ENCODE results near the gene ADAMTS17.
"Not testable (repeated sequence)": the region's sequence is repeated elsewhere in the genome, so short reads cannot be mapped to it uniquely, and the experiment has no call there.

The ADAMTS17 gene

GRCh38 chr15:100339999-100340398 is 1.8 kb downstream of the ADAMTS17 start:
- DNase-seq: no peak

GRCh38 chr15:100339451-100339850 is 2.3 kb downstream of the ADAMTS17 start:
- not testable (repeated sequence) for DNase-seq

- DNase-seq: no peak
Observed at GRCh38 chr15:100338971-100339444, 2.8 kb downstream of the ADAMTS17 start.

- DNase-seq: no peak
Observed at GRCh38 chr15:100338247-100338646, 3.5 kb downstream of the ADAMTS17 start.

- DNase-seq: no peak
Observed at GRCh38 chr15:100337096-100338044, 4.4 kb downstream of the ADAMTS17 start.

GRCh38 chr15:100336061-100336460 is 5.7 kb downstream of the ADAMTS17 start:
- DNase-seq: no peak

- no peak for DNase-seq
Observed at GRCh38 chr15:100335335-100335999, 6.3 kb downstream of the ADAMTS17 start.

GRCh38 chr15:100334905-100335304 is 6.9 kb downstream of the ADAMTS17 start:
- DNase-seq: no peak

- no peak for DNase-seq
Observed at GRCh38 chr15:100334456-100334855, 7.3 kb downstream of the ADAMTS17 start.

- DNase-seq: no peak
Observed at GRCh38 chr15:100334015-100334414, 7.8 kb downstream of the ADAMTS17 start.

GRCh38 chr15:100333236-100333635 is 8.5 kb downstream of the ADAMTS17 start:
- DNase-seq: no peak

GRCh38 chr15:100332721-100333120 is 9.1 kb downstream of the ADAMTS17 start:
- no peak for DNase-seq

- DNase-seq: no peak
Observed at GRCh38 chr15:100332231-100332630, 9.5 kb downstream of the ADAMTS17 start.

- no peak for DNase-seq
Observed at GRCh38 chr15:100330629-100331215, 11.1 kb downstream of the ADAMTS17 start.

GRCh38 chr15:100330221-100330620 is 11.6 kb downstream of the ADAMTS17 start:
- DNase-seq: no peak

- DNase-seq: no peak
Observed at GRCh38 chr15:100328796-100329195, 13.0 kb downstream of the ADAMTS17 start.

GRCh38 chr15:100318880-100319279 is 22.9 kb downstream of the ADAMTS17 start:
- no peak for DNase-seq

GRCh38 chr15:100314809-100315400 is 26.9 kb downstream of the ADAMTS17 start:
- no peak for DNase-seq

- DNase-seq: no peak
Observed at GRCh38 chr15:100311833-100312476, 29.8 kb downstream of the ADAMTS17 start.

- no peak for DNase-seq
Observed at GRCh38 chr15:100311154-100311625, 30.6 kb downstream of the ADAMTS17 start.

- no peak for DNase-seq
Observed at GRCh38 chr15:100310513-100311153, 31.1 kb downstream of the ADAMTS17 start.

GRCh38 chr15:100310041-100310405 is 31.8 kb downstream of the ADAMTS17 start:
- no peak for DNase-seq

All from activated gamma-delta T cell (primary cell).